Cortex of kidney (tissue), 1 donor: ENCODE results near the gene RBM39.

Experiments
- DNase-seq: peaks from one replicate; lab custom pipeline; 2025; lab: John Stamatoyannopoulos, UW

The RBM39 gene

GRCh38 chr20:35669681-35670080, 72.4 kb downstream of the RBM39 start:
- DNase-seq, result no peak

- no peak for DNase-seq
Observed at GRCh38 chr20:35669221-35669620, 72.8 kb downstream of the RBM39 start.

DNA sequence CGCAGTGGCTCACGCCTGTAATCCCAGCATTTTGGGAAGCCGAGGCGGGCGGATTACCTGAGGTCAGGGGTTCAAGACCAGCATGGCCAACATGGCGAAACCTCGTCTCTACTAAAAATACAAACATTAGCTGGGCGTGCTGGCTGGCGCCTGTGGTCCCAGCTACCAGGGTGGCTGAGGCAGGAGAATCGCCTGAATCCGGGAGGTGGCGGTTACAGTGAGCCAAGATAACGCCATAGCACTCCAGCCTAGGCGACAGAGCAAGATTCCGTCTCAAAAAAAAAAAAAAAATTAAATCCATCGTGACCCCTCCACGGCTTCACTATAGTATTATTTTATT, 76.1 kb downstream of the RBM39 start:
- DNase-seq, result no peak

DNA sequence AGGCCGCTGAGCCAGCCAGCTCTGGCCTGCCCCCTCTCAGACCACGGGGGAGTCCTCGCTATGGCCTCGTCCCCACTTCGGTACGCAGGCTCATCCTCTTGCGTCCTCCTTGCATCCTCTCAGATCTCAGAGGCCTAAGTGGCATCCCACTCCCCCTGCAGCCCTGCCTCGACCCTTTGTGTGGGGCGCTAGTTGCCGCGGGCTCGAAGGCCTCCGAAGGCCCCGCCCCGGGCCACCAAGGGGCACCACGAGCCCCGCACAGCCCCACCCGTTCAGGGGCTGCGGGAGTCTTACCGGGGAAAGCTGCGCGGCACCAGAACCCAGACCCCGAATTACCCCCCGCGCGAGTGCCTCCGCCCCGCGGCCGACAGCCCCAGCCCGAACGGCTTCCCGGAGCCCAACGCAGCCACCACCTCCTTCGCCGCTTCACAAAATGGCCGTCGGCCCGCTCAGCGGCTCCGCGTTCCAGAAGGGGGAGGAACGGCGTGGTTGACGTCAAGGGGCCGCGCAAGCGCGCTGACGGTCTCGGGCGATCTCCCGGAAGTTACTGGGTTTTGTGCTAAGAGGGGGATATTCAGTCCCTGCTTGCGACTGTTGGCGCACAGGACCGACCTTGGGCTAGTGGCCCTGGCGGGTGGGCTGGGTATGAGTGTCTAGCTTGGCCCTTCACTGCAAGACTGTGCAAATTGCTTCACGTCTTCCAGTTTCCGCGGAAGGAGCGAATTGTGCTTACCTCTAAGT, 77.4 kb downstream of the RBM39 start, which contains the start of the genes CPNE1 and RBM12:
Gene CPNE1 (minus strand): TSS at position 435 of the 741 bp plus-strand sequence. CDS start 31,977 bp downstream, outside the sequence.
Gene RBM12 (minus strand): TSS at position 435 of the 741 bp plus-strand sequence. CDS start 9,578 bp downstream, outside the sequence.
- DNase-seq, result no peak

DNA sequence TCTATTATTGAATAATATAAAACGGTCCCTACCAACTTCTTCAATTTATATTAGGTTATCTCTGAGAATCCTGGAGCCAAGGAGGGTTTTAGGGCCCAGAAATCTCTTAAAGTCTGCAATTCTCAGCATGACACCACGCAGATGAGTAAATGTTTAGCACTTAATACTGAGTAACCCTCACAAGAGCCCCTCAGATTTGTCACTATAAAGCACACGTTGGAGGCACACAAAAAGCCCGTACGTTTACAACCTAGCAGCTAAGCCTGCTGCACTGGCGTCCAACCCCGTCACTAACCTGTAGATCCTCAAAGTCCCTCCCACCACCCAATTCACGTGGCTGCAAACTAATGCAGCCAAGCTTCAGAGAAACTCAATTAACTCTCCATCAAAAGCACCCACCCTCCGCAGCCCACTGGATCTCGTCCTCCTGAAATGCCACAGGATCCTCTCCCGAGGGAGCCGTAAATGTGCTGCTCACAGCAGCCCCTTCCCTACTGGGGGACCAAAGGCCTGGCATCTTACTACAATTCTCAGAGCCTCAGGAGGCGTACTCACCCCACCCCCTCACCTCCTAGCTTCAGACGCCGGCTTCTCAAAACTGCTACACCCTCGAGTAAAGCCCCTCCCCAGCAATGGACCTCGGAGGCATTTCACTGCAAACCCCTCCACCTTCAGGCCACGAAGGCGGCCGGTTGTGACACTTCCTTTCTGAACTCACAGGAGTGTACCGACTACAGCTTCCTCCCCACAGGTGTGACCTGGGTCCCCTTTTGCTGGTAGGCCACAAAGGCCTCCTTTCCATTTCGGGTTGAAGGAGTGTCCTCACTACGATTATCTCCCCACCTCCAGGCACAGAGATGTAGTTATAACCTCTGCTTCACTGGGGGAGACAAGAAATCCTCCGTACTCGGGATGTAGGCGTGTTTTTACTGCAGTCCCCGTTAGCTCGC, 78.3 kb downstream of the RBM39 start:
- no peak for DNase-seq

DNA sequence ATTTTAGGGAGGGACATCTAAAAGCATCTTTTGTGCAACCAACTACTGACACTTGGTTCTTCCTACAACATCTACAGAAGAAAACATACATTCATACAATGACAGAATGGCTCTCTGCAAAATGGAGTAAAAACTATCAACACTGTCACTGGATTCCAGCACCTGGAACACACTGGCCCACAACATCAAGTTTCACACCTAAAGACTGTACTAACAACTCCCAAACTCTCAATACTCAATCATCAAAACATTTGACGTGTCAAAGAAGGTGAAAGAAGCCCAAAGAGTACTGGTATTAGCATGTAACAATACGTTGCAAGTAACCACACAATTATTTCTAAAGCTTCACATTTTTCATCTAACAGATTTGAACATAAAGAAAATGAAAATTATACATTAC, 79.5 kb downstream of the RBM39 start:
- DNase-seq, result no peak

DNA sequence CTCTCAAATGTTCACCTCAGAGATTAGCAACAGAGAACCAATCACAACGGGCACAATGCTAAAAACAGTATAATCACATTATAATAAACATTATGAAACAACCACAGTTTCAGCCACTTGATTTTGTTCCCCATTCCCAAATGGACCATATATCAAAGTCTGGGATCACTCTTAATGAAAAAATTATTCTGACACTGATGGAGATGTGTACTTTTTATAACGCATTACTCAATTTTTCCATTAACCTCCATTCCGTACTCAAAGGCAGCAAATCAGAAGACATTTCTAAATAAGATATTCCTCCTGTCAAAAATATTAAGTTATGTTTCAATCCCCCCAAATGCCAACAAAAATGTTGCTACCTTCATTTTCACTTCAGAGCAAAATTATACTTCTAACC, 80.2 kb downstream of the RBM39 start:
- DNase-seq, result no peak

GRCh38 chr20:35661053-35661452, 81.0 kb downstream of the RBM39 start:
- DNase-seq, result no peak

DNA sequence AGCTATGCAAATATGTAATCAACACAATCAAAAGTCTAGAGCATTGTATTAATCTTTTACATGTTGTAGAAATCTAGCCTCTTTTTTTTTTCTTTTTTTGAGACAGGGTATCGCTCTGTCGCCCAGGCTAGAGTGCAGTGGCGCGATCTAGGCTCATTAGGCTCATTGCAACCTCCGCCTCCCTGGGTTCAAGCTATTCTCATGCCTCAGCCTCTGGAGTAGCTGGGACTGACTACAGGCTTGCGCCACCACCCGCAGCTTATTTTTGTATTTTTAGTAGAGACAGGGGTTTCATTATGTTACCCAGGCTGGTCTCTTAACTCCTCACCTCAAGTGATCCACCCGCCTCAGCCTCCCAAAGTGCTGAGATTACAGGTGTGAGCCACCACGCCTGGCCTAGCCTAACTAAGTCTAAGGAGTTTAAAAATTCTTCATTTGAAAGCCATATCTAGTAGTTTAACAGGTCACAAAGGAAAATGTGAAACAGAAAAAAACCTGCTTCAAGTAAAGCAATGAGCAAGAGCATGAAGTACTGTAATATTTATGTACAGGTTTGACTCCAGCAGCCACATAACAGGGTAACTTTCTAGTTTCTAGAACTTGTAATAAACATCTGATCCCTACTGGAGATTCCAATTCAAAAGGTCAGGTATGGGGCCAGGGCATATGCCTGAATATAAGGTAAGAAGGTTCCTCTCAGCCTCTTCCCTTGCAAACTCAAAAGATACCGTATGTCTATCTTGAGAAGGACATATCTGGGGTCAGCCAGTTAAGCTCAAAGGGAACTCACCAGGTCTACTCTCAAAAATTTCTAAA, 81.7 kb downstream of the RBM39 start:
- DNase-seq, result no peak

GRCh38 chr20:35657271-35657670, 84.8 kb downstream of the RBM39 start:
- no peak for DNase-seq

DNA sequence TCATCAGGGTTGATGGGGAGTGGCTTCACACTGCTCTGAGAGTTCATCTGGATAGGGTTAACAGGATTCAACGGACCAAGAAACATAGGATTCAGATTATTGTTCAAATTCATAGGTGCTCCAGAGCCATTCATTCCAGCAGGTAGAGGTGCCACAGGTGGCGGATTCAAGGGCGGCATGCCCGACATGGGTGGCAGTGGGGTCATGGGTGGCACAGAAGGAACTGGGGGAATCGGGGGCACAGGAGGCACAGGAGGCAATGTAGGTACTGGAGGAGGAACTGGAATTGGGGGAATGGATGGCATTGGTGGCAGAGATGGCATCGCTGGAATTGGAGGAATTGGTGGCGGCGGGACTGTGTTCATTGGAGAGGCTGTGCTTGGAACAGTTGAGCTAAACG, 87.6 kb downstream of the RBM39 start:
- DNase-seq, result no peak

GRCh38 chr20:35653893-35654292, 88.2 kb downstream of the RBM39 start:
- DNase-seq, result no peak
